ENCODE measurements around the gene IFNGR2.

GRCh38 chr21:33425825-33426224 is 22.6 kb downstream of the IFNGR2 start:
- TF ChIP-seq, protein P1, sequence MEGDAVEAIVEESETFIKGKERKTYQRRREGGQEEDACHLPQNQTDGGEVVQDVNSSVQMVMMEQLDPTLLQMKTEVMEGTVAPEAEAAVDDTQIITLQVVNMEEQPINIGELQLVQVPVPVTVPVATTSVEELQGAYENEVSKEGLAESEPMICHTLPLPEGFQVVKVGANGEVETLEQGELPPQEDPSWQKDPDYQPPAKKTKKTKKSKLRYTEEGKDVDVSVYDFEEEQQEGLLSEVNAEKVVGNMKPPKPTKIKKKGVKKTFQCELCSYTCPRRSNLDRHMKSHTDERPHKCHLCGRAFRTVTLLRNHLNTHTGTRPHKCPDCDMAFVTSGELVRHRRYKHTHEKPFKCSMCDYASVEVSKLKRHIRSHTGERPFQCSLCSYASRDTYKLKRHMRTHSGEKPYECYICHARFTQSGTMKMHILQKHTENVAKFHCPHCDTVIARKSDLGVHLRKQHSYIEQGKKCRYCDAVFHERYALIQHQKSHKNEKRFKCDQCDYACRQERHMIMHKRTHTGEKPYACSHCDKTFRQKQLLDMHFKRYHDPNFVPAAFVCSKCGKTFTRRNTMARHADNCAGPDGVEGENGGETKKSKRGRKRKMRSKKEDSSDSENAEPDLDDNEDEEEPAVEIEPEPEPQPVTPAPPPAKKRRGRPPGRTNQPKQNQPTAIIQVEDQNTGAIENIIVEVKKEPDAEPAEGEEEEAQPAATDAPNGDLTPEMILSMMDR (conservative IDR thresholded peaks at IDR 0.05; ENCODE audit: low read length): no peak
- TF ChIP-seq EZH2phosphoT487 (IDR thresholded peaks at IDR 0.05; ENCODE audit: borderline replicate concordance): no peak
